H54 (cell line): ENCODE measurements around the gene SERPINB12.

Experiments
- DNase-seq: peaks from one replicate; pipeline ENCODE4 v3.0.0; 2011; ENCODE audit warnings: low spot score, mixed read lengths; ENCODE audit not compliant: insufficient read length
- FAIRE-seq: peaks from 3 replicates; lab custom pipeline; 2011; peaks lifted over from hg19 to GRCh38; lab: Jason Lieb, UNC
- POLR2A ChIP-seq: IDR thresholded peaks from 2 replicates; pipeline ENCODE4 v1.6.1; 2011; ENCODE audit warnings: low read depth, mild to moderate bottlenecking, low read length

The SERPINB12 gene

GRCh38 chr18:63603355-63603754 lies 61.2 kb downstream of the SERPINB12 start:
- no peak for DNase-seq
- no peak for TF ChIP-seq POLR2A
- no peak for FAIRE-seq

- TF ChIP-seq POLR2A: no peak
- DNase-seq (no peak), FAIRE-seq (peak; percentile 76)
Observed at GRCh38 chr18:63603772-63604171, 61.6 kb downstream of the SERPINB12 start.

GRCh38 chr18:63604791-63605567 lies 62.8 kb downstream of the SERPINB12 start:
- TF ChIP-seq POLR2A: no peak
- peak; percentile 50 for FAIRE-seq
- peak; percentile 9 for DNase-seq

- no peak for DNase-seq
- no peak for FAIRE-seq
- TF ChIP-seq POLR2A: no peak
Observed at GRCh38 chr18:63606526-63606925, 64.4 kb downstream of the SERPINB12 start.

GRCh38 chr18:63613420-63613819 lies 71.3 kb downstream of the SERPINB12 start:
- no peak for FAIRE-seq

GRCh38 chr18:63617049-63617914 lies 75.1 kb downstream of the SERPINB12 start:
- FAIRE-seq (no peak), DNase-seq (no peak)
- no peak for TF ChIP-seq POLR2A

More at GRCh38 chr18:63613420-63613819, 71.3 kb downstream of the SERPINB12 start:
- no peak for DNase-seq
- no peak for TF ChIP-seq POLR2A

- no peak for FAIRE-seq
- no peak for TF ChIP-seq POLR2A
Observed at GRCh38 chr18:63617915-63618234, 75.7 kb downstream of the SERPINB12 start.

More at GRCh38 chr18:63617915-63618234, 75.7 kb downstream of the SERPINB12 start:
- DNase-seq: no peak
